Suppressor macrophage treated with lipopolysaccharide for 4 hours (primary cell): ENCODE results near the gene LCMT2.

Source experiments
- DNase-seq: peaks from one replicate; pipeline ENCODE4 v3.0.0-alpha.2; 2020

LCMT2 gene, protein sequence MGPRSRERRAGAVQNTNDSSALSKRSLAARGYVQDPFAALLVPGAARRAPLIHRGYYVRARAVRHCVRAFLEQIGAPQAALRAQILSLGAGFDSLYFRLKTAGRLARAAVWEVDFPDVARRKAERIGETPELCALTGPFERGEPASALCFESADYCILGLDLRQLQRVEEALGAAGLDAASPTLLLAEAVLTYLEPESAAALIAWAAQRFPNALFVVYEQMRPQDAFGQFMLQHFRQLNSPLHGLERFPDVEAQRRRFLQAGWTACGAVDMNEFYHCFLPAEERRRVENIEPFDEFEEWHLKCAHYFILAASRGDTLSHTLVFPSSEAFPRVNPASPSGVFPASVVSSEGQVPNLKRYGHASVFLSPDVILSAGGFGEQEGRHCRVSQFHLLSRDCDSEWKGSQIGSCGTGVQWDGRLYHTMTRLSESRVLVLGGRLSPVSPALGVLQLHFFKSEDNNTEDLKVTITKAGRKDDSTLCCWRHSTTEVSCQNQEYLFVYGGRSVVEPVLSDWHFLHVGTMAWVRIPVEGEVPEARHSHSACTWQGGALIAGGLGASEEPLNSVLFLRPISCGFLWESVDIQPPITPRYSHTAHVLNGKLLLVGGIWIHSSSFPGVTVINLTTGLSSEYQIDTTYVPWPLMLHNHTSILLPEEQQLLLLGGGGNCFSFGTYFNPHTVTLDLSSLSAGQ

DNA sequence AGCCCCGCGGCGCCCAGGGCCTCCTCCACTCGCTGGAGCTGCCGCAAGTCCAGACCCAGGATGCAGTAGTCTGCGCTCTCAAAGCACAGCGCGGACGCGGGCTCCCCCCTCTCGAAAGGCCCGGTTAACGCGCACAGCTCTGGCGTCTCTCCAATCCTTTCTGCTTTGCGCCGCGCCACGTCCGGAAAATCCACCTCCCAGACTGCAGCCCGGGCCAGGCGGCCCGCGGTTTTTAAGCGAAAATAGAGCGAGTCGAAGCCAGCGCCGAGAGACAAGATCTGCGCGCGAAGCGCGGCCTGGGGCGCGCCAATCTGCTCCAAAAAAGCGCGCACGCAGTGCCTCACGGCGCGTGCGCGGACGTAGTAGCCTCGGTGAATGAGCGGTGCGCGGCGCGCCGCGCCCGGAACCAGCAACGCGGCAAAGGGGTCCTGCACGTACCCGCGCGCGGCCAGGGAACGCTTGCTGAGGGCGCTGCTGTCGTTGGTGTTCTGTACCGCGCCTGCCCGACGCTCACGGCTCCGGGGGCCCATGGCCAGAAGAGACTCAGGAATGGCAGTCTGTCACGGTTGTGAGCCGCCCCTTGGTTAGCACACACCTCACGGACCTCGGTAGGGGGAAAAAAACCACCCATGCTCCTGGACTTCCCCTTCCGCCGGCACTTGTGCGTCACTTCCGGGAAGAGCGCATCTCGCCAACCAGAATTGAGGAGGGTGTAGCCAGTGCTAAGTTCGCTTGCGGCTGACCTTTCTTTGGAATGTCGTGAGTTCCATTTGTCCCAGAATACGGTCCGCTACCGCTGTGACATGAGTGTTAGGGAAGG lies at the start of gene LCMT2:
Gene LCMT2, minus strand, starts transcription at position 614 of the 820 bp plus-strand sequence. Its CDS starts 84 bp downstream, at position 530.
- peak; percentile 93 for DNase-seq

DNA sequence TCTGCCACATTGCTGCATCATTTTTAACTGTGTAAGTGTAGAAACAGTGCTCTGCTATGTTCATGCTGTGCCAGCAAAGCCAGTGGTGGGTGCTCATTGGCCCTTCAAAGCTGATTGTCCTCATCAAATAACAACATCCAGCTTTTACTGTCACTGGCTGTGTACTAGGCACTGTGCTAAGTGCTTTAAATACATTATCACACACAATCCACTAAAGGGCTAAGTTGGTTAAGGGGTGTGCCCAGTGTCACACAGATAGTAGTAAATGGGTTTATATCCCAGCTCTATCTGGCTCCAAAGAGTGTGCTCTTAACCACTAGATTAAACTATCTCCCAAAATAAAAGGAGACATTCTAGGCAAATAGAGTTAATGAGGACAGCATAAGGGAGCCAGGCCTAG lies 48.2 kb upstream of the LCMT2 start:
- DNase-seq: no peak

DNA sequence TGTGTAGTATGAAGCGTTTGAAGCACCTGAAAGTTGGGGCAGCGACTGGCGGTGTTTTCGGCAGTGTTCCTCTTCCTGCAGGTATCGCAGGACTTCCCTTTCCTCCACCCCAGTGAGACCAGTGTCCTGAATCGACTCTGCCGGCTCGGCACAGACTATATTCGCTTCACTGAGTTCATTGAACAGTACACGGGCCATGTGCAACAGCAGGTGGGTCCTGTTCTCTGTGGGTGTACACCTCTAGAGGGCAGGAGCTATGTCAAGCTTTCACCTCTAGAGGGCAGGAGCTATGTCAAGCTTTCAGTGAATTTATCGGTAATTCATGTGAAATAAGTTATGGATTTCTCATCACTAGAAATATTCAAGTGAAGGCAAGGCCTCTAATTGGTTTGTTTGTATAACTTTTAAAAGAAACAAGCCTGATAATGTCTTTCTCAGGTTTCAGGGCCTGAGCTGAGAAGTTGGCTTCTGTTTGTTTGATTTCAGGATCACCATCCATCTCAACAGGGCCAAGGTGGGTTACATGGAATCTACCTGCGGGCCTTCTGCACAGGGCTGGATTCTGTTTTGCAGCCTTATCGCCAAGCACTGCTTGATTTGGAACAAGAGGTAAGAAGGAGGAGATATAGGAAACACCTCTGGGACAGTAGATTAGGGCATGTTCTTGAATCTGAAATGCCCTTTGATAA lies 45.8 kb upstream of the LCMT2 start:
- DNase-seq: peak; percentile 34

DNA sequence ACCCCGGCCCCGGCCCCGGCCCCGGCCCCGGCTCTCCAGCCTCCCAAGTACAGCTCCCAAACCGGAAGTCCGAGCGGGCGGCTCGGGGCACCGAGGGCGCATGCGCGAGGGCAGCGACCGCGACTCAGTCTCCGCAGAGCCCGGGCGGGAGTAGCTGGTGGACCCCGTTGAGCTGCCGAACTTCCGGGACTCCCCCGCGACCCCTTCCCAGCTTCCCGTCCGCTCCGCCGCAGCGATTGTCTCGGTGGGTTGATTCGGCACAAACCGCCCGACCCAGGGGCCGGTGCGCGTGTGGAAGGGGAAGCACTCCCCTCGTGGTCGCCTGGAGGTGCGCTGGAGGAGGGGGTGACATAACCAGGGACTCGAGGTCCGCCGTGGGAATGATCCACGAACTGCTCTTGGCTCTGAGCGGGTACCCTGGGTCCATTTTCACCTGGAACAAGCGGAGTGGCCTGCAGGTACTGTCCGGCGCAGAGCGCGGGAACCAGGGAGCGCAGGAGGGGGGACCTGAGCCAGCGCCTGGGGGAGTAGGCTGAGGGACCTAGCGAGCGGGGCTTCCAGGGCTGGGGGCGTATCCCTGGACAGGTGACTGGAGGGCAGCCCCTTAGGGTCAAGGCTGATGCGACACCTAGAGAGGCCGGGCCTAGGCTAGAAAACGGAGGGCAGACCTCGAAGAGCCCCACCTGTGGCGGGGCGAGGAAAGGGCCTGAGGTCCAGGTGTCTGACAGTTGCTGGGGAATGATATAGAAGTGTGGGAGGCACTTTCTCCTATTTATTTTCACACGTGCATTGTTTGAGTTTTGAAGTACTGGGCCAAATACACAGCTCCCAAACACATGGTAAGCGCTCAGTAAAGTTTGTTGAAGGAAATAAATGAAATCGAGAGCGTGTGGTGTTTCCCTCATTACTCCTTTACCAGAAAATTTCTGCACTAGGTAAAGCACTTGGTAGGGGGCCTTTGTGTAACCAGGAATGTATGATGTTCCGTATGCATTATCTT lies 40.9 kb upstream of the LCMT2 start, which contains the start of the genes TUBGCP4 and ZSCAN29:
Gene TUBGCP4, plus strand, starts transcription at position 127 of the 1,000 bp plus-strand sequence. Its CDS starts 254 bp downstream, at position 381.
Gene ZSCAN29, minus strand, starts transcription at position 69 of the 1,000 bp plus-strand sequence. CDS start 1,130 bp downstream, outside the sequence.
- DNase-seq: peak; percentile 91

DNA sequence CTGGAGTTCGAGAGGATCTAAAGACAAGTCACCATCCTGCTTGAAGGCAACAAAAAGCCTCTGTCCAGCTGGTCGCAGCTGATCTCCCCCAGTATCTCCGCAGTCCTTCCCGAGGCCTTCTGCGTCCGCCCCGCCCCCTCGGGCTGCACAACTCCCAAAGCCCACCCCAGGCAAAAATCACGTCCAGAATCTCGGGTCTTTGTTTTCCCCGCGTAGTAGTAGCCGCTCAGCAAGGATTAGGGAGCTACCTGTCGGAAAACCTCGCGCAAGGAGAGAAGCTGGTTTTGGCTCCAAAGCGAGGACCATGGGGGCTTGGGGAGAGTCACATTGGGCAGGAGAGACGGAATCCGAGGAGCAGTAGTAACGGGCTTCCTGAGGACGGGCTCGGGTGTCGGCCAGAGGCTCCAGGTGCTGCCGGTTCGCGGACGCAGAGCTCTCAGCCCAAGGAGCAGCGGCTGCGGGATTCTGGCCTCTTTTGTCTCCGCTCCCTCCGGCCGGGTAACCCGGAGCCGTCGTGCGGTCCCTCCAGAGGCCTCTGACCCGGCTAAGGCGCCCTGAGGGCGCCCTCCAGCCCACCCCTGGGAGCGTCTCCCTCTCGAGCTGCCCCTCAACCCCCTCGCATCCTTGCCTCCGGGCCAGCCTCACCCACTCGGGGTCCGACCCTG lies 40.1 kb upstream of the LCMT2 start:
- peak; percentile 6 for DNase-seq

DNA sequence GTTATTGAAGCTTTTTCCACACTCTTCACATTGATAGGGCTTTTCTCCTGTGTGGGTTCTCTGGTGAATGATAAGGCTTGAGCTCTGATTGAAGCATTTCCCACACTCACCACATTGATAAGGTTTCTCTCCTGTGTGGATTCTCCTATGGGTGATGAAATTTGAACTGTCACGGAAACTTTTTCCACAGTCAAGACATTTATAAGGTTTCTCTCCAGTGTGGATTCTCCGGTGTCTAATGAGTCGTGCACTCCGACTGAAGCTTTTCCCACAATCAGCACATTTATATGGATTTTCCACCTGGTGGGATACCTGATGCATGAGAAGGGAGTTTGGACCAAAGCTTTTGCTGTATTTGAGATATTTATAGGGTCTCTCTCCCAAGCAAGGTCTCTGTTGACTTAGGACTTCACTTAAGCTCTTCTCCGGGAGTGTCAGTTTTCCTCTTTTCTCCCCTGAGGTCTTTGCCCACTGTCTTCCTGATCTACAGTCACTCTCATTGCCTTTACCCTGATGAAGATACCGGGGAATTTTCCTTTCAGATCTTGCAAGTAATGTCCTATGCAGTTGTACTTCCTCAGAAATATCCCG lies 31.0 kb upstream of the LCMT2 start:
- no peak for DNase-seq

DNA sequence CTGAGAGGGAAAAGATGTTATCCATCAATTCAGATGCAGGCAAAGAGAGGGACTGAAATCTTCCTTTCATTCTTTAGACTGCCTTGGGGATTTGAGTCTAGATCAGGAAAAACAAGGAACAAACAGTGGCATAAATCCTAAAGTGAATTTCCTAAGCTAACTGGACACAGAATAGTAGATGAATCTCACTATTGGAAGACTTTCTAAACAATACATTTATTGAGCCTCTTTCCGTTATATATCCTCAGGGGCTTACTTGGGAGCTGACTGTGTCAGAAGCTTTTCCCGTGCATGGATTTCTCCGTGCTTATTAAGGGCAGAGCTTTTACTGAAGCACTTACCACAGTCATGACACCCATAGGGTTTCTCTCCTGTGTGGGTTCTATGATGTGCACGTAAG lies 30.4 kb upstream of the LCMT2 start:
- DNase-seq: no peak

DNA sequence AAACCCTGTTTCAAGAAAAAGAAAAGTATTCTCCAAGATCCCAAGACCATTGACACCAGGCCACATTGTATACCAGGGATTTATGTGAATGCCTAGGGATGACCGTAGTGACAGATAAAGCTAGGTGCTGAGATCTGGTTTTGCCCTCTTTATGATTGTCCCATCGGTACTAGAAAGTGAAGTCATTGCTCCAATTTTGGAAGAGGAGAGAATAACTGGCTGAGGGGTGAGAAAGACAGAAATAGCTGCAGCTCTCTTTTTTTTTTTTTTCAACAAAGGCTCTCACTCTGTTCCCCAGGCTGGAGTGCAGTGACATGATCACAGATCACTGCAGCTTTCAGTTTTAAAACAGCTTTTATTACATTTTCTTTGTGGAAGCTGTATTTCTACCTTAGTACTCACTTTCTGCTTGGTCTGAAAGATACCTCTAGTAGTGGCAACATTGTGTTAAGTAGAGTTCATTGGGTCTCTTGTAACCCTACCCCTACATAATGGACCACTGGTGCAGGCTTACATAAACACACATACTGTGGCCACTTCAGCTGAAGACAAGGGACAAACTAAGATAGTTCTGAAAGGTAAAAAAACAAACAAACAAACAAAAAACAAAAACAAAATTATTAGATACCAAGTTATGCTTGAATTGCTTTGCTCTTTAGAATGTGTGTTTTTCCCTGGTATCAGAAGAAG lies 22.5 kb upstream of the LCMT2 start:
- no peak for DNase-seq

DNA sequence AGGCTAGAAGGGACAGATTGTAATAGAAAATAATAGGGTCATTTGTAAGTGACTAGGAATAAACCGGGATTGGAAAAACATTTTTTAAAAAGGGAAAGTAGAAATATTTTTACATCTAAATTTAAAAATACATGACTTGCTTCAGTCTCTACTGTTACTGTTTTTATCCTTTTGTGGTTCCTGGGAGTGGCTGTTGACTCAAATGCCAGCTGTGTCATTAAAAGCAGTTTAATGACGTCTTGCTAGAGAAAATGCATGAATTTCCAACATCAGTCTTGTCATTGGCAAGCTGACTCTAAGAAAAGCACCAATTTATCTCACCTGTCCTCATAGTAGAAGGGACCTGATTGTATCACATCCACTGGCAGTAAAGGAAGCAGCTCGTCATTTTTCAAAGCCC lies 16.7 kb upstream of the LCMT2 start:
- no peak for DNase-seq

DNA sequence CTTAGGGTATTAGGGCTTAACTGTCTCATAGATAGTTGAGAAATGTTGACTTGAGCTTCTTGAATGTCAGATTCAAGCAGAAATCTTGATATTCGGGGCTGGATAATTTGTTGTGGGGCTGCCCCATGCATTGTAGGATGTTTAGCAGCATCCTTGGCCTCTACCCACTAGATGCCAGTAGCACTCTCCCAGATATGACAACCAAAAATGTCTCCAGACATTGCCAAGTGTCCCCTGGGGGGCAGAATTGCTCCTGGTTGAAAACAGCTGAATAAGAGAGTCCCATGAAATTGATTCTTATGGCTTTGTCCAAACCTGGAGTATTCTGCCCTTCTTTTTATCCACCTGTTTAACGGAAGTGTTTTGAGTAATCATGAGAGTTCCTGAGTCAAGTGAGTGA lies 15.9 kb upstream of the LCMT2 start:
- no peak for DNase-seq

DNA sequence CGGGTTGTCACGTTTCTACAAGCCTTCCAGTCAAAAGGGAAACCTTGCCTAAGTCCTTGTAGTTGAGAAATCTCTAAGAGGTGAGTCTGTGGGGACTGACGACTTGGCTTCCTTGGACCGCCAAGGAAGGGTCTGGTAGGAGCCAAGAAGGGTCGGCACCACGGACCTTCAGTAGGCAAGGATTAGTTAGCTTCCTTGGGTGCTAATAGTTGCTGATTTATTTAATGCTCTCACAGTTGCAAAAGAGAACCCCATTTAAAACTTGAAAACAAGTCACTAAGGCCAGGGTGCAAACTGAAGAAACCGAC lies 361 bp upstream of the LCMT2 start:
- no peak for DNase-seq

DNA sequence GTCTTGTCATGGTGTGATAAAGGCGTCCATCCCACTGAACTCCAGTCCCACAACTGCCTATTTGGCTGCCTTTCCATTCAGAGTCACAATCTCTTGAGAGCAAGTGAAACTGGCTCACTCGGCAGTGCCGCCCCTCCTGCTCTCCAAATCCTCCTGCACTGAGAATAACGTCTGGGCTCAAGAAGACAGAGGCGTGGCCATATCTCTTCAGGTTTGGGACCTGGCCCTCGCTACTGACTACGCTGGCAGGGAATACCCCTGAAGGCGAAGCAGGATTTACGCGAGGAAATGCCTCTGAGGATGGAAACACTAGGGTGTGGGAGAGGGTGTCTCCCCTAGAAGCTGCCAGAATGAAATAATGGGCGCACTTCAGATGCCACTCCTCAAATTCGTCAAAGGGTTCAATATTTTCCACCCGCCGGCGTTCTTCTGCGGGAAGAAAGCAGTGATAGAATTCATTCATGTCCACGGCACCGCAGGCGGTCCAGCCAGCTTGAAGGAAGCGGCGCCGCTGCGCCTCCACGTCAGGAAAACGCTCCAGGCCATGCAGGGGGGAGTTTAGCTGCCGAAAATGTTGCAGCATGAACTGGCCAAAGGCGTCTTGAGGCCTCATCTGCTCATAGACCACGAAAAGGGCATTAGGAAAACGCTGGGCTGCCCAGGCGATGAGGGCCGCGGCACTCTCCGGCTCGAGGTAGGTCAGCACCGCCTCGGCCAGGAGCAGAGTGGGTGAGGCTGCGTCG lies 985 bp downstream of the LCMT2 start:
- DNase-seq: no peak

DNA sequence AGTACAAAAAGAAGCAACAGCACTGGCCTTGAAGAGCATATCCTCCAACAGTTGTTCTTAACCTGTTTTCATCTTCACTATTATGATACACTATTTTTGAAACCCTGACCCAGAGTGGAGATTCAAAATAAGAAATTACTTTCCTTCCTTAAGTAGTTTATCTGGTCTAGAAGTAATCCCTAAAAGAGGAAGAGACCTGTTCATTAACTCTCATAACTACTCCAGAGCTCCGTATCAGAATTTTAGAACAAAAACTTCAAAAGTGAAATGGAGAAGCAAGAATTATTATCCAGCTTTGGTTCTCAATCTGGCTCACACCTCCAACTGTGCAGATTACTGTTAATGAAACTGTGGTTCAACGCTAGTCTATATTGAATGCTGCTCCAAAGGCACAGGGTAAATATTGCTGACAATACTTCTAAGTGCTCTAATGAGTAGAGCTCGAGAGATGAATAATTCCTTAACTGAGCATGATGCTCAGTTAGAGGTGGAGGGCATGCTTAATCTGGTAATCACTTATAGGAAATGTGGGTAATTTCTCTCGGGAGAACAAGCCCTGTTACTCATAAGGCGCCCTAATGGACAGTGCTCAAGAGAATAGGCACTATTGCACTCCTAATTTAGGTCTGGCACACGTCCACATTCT lies 5.2 kb downstream of the LCMT2 start:
- DNase-seq: no peak

DNA sequence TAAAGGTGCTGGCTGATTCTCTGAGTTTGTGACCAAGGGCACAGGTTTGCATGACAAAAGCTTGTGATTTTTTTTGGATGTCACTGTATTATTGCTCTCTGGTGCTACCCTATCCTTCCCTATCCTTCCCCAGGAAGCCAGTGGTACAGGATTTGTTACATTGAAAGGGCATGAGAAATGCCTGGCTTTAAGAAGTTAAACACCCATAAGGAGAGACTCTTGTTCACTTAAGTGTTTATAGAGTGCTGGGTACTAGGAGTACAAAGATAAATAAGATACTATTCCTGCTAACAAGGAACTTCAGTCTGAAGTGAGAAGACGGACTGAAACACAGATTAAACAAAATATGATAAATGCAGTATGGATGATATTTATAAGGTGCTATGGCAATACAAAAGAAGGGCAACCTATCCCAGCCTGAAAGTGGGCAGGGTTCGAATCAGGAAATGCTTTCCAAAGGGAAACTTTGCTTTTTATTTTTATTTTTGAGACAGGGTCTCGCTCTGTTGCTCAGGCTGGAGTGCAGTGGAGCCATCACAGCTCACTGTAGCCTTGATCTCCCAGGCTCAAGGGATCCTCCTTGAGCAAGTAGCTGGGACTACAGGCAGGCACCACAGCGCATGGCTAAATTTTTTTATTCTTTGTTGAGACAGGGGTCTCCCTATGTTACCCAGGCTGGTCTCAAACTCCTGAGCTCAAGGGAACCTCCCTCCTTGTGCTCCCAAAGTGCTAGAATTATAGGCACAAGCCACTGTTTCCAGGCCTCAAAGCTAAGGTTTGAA lies 11.2 kb downstream of the LCMT2 start:
- no peak for DNase-seq

DNA sequence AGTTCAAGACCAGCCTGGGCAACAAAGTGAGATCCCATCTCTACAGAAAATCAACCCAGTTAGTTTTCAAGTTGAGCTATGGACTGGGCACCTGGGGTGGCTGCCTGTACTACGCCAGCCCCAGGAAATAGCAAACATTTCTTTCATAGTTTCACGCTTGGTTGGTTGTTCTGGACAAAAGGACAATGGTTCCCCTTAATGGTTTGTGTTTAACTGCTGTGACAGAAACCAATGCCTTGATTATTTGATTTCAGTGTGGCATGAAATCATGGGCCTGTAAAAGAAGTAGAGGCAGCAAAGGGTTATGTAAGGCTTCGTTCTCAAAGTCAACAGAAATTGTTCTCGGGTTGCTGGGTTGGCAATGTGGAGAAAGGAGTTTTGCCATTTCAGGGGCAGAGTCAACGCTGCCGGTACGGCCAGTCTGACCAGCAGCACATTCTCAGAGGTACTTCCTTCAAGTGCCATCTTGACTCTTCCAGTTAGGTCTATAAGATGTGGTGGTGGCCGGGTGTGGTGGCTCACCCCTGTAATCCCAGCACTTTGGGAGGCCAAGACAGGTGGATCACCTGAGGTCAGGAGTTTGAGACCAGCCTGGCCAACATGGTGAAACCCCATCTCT lies 12.7 kb downstream of the LCMT2 start:
- no peak for DNase-seq

DNA sequence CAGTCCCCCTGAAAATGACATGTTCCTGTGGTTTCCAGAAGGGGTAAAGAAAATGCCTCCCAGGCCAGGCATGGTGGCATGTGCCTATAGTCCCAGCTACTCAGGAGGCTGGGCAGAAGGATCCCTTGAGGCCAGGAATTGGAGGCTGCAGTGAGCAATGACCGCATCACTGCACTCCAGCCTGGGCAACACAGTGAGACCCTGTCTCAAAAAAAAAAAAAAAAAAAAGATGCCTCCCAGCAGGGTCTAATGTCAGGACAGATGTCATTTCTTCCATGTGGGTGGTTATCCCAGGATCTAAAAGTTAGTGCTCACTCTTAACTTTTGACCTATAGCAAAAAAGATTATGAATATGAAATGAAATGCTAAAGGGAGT lies 13.4 kb downstream of the LCMT2 start:
- DNase-seq: no peak
